MV-4-11 (cell line): ENCODE measurements around the gene B3GNT8.
A peak's percentile ranks its signal among the peaks of the same experiment; 100 is the strongest.
"Not testable (repeated sequence)": the region's sequence is repeated elsewhere in the genome, so short reads cannot be mapped to it uniquely, and the experiment has no call there.

Experiments used
- DNase-seq: peaks from one replicate; lab custom pipeline; 2025; lab: John Stamatoyannopoulos, UW

B3GNT8 gene

GRCh38 chr19:41435936-41436673, 8.9 kb upstream of the B3GNT8 start:
- DNase-seq, result no peak

DNA sequence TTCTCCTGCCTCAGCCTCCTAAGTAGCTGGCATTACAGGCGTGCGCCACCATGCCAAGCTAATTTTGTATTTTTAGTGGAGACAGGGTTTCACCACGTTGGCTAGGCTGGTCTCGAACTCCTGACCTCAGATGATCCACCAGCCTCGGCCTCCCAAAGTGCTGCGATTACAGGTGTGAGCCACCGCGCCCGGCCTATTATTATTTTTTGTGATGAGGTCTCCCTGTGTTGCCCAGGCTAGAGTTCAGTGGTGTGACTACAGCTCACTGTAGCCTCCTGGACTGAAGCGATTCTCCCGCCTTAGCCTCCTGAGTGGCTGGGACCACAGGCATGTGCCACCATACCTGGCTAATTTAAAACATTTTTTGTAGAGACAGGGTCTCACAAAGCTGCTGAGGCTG, 8.2 kb upstream of the B3GNT8 start:
- not testable (repeated sequence) for DNase-seq

DNA sequence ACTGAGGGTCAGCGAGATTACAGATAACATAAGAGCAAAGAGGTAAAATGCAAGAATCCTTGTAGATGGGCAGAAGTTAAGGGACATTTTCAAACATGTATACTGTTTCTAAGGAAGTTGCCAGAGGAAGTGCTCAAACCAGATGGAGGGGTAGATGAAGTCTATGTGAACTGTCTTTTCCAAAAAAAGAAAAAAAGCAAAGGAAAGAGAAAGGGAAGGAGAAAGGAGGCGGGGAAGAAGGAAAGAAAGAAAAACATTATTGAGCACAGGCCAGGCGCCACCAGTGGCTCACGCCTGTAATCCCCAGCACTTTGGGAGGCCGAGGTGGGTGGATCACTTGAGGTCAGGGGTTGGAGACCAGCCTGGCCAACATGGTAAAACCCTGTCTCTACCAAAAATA, 7.3 kb upstream of the B3GNT8 start:
- DNase-seq, result peak; percentile 47

- no peak for DNase-seq
Measured at GRCh38 chr19:41433171-41433570, 6.0 kb upstream of the B3GNT8 start.

DNA sequence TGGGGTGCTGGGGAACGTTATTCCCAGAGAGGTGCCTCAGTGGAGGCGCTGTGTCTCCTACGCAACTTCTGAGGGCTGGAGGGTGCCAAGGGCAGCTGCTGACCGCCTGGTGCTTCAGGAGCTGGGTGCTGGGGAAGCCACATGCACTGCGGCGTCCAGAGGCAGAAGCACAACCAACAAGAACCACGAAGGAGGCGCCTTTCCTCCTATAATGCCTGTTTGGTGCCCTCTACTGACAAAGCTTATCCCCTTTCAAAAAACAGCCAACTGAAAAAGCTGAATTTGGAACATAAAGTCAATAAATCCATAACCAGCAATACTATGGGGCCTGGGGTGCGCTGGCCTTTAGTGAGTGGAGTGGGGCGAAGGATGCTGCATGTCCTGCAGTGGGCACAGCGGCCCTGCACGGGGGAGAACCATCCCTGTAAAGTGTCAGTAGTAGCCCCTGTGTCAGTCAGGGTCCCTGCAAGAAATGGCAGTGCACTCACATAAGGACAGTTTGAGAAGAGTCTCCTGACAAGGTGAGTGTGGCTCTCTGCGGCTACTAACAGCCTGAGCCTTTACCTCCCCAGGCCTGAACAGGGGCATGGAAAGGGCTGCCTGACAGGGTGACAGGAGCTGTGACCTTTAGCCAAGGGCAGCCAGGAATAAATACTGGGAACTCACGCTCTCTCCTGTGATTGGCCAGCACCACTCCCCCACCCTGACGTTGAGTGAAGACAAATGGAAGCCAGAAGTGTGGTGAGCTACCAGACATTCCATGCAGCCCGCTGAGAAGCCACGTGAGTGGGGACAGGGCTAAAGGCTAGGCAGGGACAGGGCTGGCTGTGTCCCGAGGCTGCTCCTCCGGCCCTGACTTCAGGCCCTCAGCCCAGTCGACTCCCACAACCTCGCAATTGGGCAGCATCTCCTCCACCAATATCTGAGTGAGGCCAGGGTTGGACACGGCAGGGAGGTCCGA, 4.5 kb upstream of the B3GNT8 start:
- peak; percentile 83 for DNase-seq

GRCh38 chr19:41430922-41431321, 3.7 kb upstream of the B3GNT8 start:
- DNase-seq, result peak; percentile 45

- no peak for DNase-seq
Measured at GRCh38 chr19:41428481-41428859, 1.3 kb upstream of the B3GNT8 start.

- DNase-seq, result no peak
Measured at GRCh38 chr19:41427647-41428480, 690 bp upstream of the B3GNT8 start.

- no peak for DNase-seq
Measured at GRCh38 chr19:41426116-41426841, 895 bp downstream of the B3GNT8 start.

- DNase-seq, result no peak
Measured at GRCh38 chr19:41425174-41426115, 1.7 kb downstream of the B3GNT8 start.

DNA sequence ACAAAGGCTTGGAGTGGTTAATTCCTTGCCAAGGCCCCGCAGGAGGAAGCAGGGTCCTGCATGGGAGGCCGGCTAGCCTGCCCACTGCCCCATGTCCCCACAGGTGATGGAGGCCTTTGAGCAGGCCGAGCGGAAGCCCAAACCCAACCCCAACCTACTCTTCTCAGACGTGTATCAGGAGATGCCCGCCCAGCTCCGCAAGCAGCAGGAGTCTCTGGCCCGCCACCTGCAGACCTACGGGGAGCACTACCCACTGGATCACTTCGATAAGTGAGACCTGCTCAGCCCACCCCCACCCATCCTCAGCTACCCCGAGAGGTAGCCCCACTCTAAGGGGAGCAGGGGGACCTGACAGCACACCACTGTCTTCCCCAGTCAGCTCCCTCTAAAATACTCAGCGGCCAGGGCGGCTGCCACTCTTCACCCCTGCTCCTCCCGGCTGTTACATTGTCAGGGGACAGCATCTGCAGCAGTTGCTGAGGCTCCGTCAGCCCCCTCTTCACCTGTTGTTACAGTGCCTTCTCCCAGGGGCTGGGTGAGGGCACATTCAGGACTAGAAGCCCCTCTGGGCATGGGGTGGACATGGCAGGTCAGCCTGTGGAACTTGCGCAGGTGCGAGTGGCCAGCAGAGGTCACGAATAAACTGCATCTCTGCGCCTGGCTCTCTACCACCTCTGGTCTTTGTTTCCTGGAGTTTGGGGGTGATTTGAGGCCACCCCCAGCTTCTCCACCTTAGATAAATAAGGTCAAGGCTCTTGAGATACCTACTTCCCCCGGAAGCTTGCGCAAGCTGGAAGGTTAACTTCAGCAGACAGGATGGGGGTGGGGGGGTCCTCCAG, 2.6 kb downstream of the B3GNT8 start:
- peak; percentile 50 for DNase-seq

DNA sequence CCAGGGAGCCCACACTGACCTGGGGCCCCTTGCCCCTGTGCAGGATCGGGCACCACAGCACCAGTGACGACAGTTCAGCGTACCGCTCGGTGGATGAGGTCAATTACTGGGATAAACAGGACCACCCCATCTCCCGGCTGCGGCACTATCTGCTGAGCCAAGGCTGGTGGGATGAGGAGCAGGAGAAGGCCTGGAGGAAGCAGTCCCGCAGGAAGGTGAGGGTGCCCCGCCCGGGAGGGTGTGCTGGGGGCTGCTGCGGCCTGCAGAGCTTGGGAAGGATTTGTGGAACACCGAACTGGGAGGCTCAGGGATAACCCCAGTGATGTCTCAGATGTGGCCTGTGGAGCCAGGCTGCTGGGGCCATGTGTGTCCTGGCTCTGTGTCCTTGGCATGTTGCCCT, 4.2 kb downstream of the B3GNT8 start:
- DNase-seq, result no peak

DNA sequence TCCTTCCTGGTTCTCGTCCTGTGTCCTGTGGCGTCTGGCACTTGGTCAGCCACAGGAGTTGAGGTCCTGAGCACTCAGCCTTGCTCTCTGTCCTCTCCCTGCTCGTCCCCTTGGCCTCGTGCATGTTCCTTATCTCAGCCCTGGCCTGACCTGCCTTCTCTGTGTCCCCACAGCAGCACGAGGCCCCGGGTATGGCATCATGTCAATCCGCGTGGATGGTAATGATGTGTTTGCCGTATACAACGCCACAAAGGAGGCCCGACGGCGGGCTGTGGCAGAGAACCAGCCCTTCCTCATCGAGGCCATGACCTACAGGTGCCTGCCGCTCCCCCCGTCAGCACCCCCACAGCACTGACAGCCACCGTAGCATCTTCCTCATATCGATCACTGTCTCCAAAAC, 4.7 kb downstream of the B3GNT8 start:
- DNase-seq, result no peak

DNA sequence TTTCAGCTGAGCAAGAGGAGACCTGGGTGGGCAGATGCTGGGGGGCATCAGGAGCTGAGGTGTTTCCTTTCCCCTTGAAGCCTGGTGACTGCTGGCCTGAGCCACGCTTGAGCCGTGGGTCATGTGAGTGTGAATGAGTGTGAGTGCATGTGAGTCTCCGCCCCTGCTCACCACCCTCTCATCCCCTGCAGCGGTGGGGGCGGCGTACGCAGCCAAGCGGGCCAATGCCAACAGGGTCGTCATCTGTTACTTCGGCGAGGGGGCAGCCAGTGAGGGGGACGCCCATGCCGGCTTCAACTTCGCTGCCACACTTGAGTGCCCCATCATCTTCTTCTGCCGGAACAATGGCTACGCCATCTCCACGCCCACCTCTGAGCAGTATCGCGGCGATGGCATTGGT, 5.2 kb downstream of the B3GNT8 start:
- no peak for DNase-seq

- no peak for DNase-seq
Measured at GRCh38 chr19:41421314-41421713, 5.9 kb downstream of the B3GNT8 start.

DNA sequence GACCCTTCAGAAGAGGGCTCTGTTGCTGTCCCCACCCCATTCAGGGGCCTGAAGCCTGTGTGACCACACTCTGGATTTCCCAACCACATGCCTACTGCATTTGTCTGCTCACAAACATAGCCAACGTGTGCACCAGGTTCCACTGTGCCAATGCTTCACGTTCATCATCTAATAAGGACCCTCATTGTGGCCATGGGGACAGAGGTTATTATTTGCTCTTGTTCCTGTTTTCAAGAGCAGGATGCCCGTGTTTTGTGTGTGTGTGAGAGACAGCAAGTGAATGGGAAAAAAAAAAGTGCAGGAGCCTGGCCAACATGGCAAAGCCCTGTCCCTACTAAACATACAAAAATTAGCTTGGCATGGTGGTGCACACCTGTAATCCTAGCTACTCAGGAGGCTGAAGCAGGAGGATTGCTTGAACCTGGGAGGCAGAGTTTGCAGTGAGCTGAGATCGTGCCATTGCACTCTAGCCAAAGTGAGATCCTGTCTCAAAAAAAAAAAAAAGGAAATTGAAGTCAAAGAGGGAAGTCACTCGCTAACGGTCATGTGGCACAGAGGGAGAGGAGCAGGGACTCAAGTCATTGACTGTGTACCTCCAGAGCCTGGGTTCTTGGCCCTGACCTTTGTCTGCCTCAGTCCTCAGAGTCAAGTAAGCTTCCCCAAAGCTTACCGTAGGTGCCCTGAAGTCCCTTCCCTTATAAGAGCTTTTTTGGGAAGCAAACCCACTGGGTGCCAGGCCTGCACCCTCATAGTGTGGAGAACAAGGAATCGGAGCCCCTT, 6.9 kb downstream of the B3GNT8 start:
- DNase-seq, result peak; percentile 93

GRCh38 chr19:41416194-41416674, 10.9 kb downstream of the B3GNT8 start:
- peak; percentile 60 for DNase-seq

- DNase-seq, result no peak
Measured at GRCh38 chr19:41415154-41415571, 12.0 kb downstream of the B3GNT8 start.

DNA sequence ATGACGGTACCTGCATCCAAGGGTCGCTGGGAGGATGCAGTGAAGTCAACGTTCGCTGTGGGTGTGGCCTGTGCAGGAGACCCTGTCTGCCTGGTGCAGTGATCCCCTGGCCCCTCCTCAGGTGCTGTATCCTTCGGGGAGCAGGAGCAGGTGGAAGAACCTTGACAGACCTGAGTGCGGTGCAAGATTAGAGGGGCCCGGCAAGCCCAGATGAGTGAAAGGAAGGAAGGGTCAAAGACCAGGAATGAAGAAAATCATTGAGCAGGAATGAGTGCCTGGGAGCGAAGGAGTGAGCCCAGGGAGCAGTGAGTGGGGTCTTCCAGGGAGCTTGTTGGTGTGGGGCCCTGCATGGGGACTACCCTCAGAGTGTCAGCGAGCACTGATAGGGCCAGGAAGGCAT, 12.7 kb downstream of the B3GNT8 start:
- DNase-seq, result no peak
